Osteoblast (primary cell): ENCODE data around the gene R3HDM2. TPM values are rescaled to one million over a fixed set of nuclear protein-coding genes. Genes with fewer than 3 reads are reported as not detected.

Experiments
- DNase-seq: peaks from one replicate; pipeline ENCODE4 v3.0.0; 2011; ENCODE audit warnings: low spot score, mixed read lengths; ENCODE audit not compliant: insufficient read length; ENCODE audit errors: missing footprints
- H2AFZ ChIP-seq: 2 replicates; pipeline ENCODE4 v1.6.0; 2011; ENCODE audit warnings: mild to moderate bottlenecking, low read length
- H3K27ac ChIP-seq: 2 replicates; pipeline ENCODE4 v1.5.1; 2011; ENCODE audit warnings: mild to moderate bottlenecking, low read depth, low read length, moderate library complexity
- H3K27me3 ChIP-seq: 2 replicates; pipeline ENCODE4 v1.6.0; 2012; ENCODE audit warnings: mild to moderate bottlenecking, control low read depth, inconsistent platforms, low read length, moderate library complexity; ENCODE audit not compliant: insufficient read depth
- H3K36me3 ChIP-seq: 2 replicates; pipeline ENCODE4 v1.5.1; 2011; ENCODE audit warnings: mild to moderate bottlenecking, low read length, control low read depth, moderate library complexity; ENCODE audit not compliant: insufficient read depth
- H3K4me1 ChIP-seq: 2 replicates; pipeline ENCODE4 v1.5.1; 2011; ENCODE audit warnings: mild to moderate bottlenecking, low read length, control low read depth, moderate library complexity; ENCODE audit not compliant: insufficient read depth
- H3K4me2 ChIP-seq: 2 replicates; pipeline ENCODE4 v1.6.0; 2011; ENCODE audit warnings: mild to moderate bottlenecking, low read length; ENCODE audit not compliant: insufficient read depth
- H3K4me3 ChIP-seq: fragments of 200-600 bp; sonication (generic); 3 replicates; pipeline ENCODE4 v1.5.1; 2012; ENCODE audit warnings: mild to moderate bottlenecking, low read length, inconsistent platforms; ENCODE audit not compliant: insufficient read depth
- H3K79me2 ChIP-seq: 2 replicates; pipeline ENCODE4 v1.6.0; 2012; ENCODE audit warnings: mild to moderate bottlenecking, low read length, control low read depth, inconsistent platforms; ENCODE audit not compliant: insufficient read depth
- H3K9me3 ChIP-seq: 2 replicates; pipeline ENCODE4 v1.5.1; 2011; ENCODE audit warnings: low read depth, low read length, control low read depth
- H4K20me1 ChIP-seq: 2 replicates; pipeline ENCODE4 v1.6.0; 2012; ENCODE audit warnings: mild to moderate bottlenecking, low read length, control low read depth; ENCODE audit not compliant: insufficient read depth
- CTCF ChIP-seq: IDR thresholded peaks from 2 replicates; pipeline ENCODE4 v1.5.1; 2011; ENCODE audit warnings: mild to moderate bottlenecking, low read depth, low read length, moderate library complexity; ENCODE audit errors: extremely low read depth
- total RNA-seq: library from RNA; depleted of rRNA; stranded (reverse); fragments of >200 nt; gene quantifications from 2 replicates; pipeline ENCODE4 v1.2.3, GENCODE V29; 2012

R3HDM2 gene
- total RNA-seq, 1 donor, result 23.2 TPM

GRCh38 chr12:57334219-57334618, 96.6 kb downstream of the R3HDM2 start:
- H3K27ac ChIP-seq, result no peak overlapping the region

GRCh38 chr12:57332646-57333312, 98.1 kb downstream of the R3HDM2 start:
- H3K27ac ChIP-seq, result peak overlapping the region; percentile 8
- H3K4me2 ChIP-seq, result peak overlapping the region; percentile 4
- TF ChIP-seq CTCF, result no peak
- no peaks in the 10 kb centered on the region for H3K9me3 ChIP-seq
- peaks cover 18% of the 10 kb centered on the region for H3K79me2 ChIP-seq
- no peaks in the 10 kb centered on the region for H3K27me3 ChIP-seq
- peaks cover 8% of the 10 kb centered on the region for H3K36me3 ChIP-seq
- no peak overlapping the region for H2AFZ ChIP-seq
- H3K4me1 ChIP-seq, result peaks cover 8% of the 10 kb centered on the region
- peak; percentile 47 for DNase-seq
- no peaks in the 10 kb centered on the region for H4K20me1 ChIP-seq
- no peak overlapping the region for H3K4me3 ChIP-seq

More at GRCh38 chr12:57334219-57334618, 96.6 kb downstream of the R3HDM2 start:
- H3K9me3 ChIP-seq, result no peaks in the 10 kb centered on the region
- no peak for TF ChIP-seq CTCF
- no peak overlapping the region for H3K4me3 ChIP-seq
- no peak for DNase-seq
- H4K20me1 ChIP-seq, result no peaks in the 10 kb centered on the region
- H3K79me2 ChIP-seq, result peaks cover 26% of the 10 kb centered on the region
- peaks cover 3% of the 10 kb centered on the region for H3K36me3 ChIP-seq
- no peak overlapping the region for H2AFZ ChIP-seq
- H3K4me2 ChIP-seq, result no peak overlapping the region
- no peaks in the 10 kb centered on the region for H3K27me3 ChIP-seq
- H3K4me1 ChIP-seq, result peaks cover 8% of the 10 kb centered on the region

GRCh38 chr12:57330992-57331391, 99.9 kb downstream of the R3HDM2 start:
- H3K9me3 ChIP-seq, result no peaks in the 10 kb centered on the region
- no peaks in the 10 kb centered on the region for H3K27me3 ChIP-seq
- no peak for DNase-seq
- no peak overlapping the region for H3K4me2 ChIP-seq
- H3K4me3 ChIP-seq, result no peak overlapping the region
- TF ChIP-seq CTCF, result no peak
- H3K27ac ChIP-seq, result no peak overlapping the region
- H2AFZ ChIP-seq, result no peak overlapping the region
- peaks cover 8% of the 10 kb centered on the region for H3K4me1 ChIP-seq
- peaks cover 11% of the 10 kb centered on the region for H3K79me2 ChIP-seq
- no peaks in the 10 kb centered on the region for H4K20me1 ChIP-seq
- peaks cover 12% of the 10 kb centered on the region for H3K36me3 ChIP-seq

GRCh38 chr12:57329219-57329618, 101.6 kb downstream of the R3HDM2 start:
- H3K4me1 ChIP-seq, result peaks cover 8% of the 10 kb centered on the region
- no peak overlapping the region for H3K27ac ChIP-seq
- no peak overlapping the region for H2AFZ ChIP-seq

More at GRCh38 chr12:57329219-57329618, 101.6 kb downstream of the R3HDM2 start:
- H3K4me3 ChIP-seq, result no peak overlapping the region
- H4K20me1 ChIP-seq, result no peaks in the 10 kb centered on the region
- H3K79me2 ChIP-seq, result peaks cover 8% of the 10 kb centered on the region
- H3K4me2 ChIP-seq, result no peak overlapping the region
- no peak for DNase-seq
- no peaks in the 10 kb centered on the region for H3K9me3 ChIP-seq
- TF ChIP-seq CTCF, result no peak
- no peaks in the 10 kb centered on the region for H3K27me3 ChIP-seq
- H3K36me3 ChIP-seq, result peaks cover 12% of the 10 kb centered on the region
